Peyer's patch (tissue), 4 donors: ENCODE data around the gene DDX4. TPM values are rescaled to one million over a fixed set of nuclear protein-coding genes. Genes with fewer than 3 reads are reported as not detected.
"Not testable (repeated sequence)": the region's sequence is repeated elsewhere in the genome, so short reads cannot be mapped to it uniquely, and the experiment has no call there.

Source experiments
- DNase-seq, 3 donors: peaks; one replicate each; pipeline ENCODE4 v3.0.0-alpha.2; 2017 to 2019
- H3K27ac ChIP-seq, 4 donors: fragments of 200-600 bp; sonication (generic); one replicate each; pipeline ENCODE4 v1.5.1; 2016 to 2019
- H3K27me3 ChIP-seq, 2 donors: fragments of 200-600 bp; sonication (generic); one replicate each; pipeline ENCODE4 v1.5.1; 2019
- H3K36me3 ChIP-seq, 3 donors: fragments of 200-600 bp; sonication (generic); one replicate each; pipeline ENCODE4 v1.5.1; 2016 to 2019
- H3K4me1 ChIP-seq, 4 donors: fragments of 200-600 bp; sonication (generic); one replicate each; pipeline ENCODE4 v1.5.1; 2016 to 2019
- H3K4me3 ChIP-seq, 4 donors: fragments of 200-600 bp; sonication (generic); 1 replicate in 3 of 4; 2 replicates in 1 of 4; pipeline ENCODE4 v1.5.1; 2016 to 2019; ENCODE audit warnings: mild to moderate bottlenecking in 1 of 4
- H3K9me3 ChIP-seq, 4 donors: fragments of 200-600 bp; sonication (generic); one replicate each; pipeline ENCODE4 v1.5.1; 2016 to 2019; ENCODE audit warnings: mild to moderate bottlenecking in 1 of 4
- CTCF ChIP-seq, 6 experiments: fragments of 450-650 bp in 4 of 6; fragments of 200-600 bp in 2 of 6; sonication (generic) in 1 of 6; IDR thresholded peaks; one replicate each; pipeline ENCODE4 v1.5.1; 2017 to 2019; ENCODE audit warnings: antibody characterized with exemption in 6 of 6, mild to moderate bottlenecking in 3 of 6, moderate library complexity in 1 of 6
- POLR2A ChIP-seq, 2 donors: fragments of 450-650 bp; IDR thresholded peaks; one replicate each; pipeline ENCODE4 v1.5.1; 2017; ENCODE audit warnings: antibody characterized with exemption in 2 of 2, mild to moderate bottlenecking in 2 of 2, moderate library complexity in 2 of 2
- total RNA-seq, 4 donors: library from RNA; depleted of rRNA; stranded (reverse); fragments of >200 nt; gene quantifications; one replicate each; pipeline ENCODE4 v1.1.0, GENCODE V29; 2016

DDX4 gene
- total RNA-seq, 4 donors from 2014 or later: not detected

- no peaks in the 10 kb centered on the region for H3K27me3 ChIP-seq
- no peaks in the 10 kb centered on the region for H3K4me1 ChIP-seq
- no peak overlapping the region for H3K27ac ChIP-seq
- no peaks in the 10 kb centered on the region for H3K9me3 ChIP-seq
- no peaks in the 10 kb centered on the region for H3K36me3 ChIP-seq
- TF ChIP-seq CTCF (IDR thresholded peaks at IDR 0.05) (no peak), POLR2A (IDR thresholded peaks at IDR 0.05) (no peak)
- no peak overlapping the region for H3K4me3 ChIP-seq
- DNase-seq: no peak
Observed at GRCh38 chr5:55750499-55750898, 12.6 kb downstream of the DDX4 start.

- Histone ChIP-seq H3K4me1 (no peaks in the 10 kb centered on the region), H3K4me3 (no peak overlapping the region), H3K27me3 (no peaks in the 10 kb centered on the region), H3K36me3 (no peaks in the 10 kb centered on the region), H3K27ac (no peak overlapping the region), H3K9me3 (no peaks in the 10 kb centered on the region)
- DNase-seq: no peak
- no peak for TF ChIP-seq CTCF (IDR thresholded peaks at IDR 0.05)
- TF ChIP-seq POLR2A (IDR thresholded peaks at IDR 0.05): no peak
Observed at GRCh38 chr5:55758231-55758630, 20.4 kb downstream of the DDX4 start.

GRCh38 chr5:55758714-55759113 lies 20.9 kb downstream of the DDX4 start:
- Histone ChIP-seq H3K36me3 (no peaks in the 10 kb centered on the region), H3K27me3 (no peaks in the 10 kb centered on the region), H3K9me3 (no peaks in the 10 kb centered on the region), H3K4me3 (no peak overlapping the region), H3K27ac (no peak overlapping the region), H3K4me1 (no peaks in the 10 kb centered on the region)
- no peak for TF ChIP-seq POLR2A (IDR thresholded peaks at IDR 0.05)
- no peak for TF ChIP-seq CTCF (IDR thresholded peaks at IDR 0.05)
- DNase-seq: no peak

GRCh38 chr5:55761721-55762120 lies 23.9 kb downstream of the DDX4 start:
- not testable (repeated sequence) for H3K4me1 ChIP-seq, H3K9me3 ChIP-seq, H3K27ac ChIP-seq, H3K36me3 ChIP-seq, H3K4me3 ChIP-seq, DNase-seq, H3K27me3 ChIP-seq

- TF ChIP-seq CTCF (IDR thresholded peaks at IDR 0.05): no peak
- Histone ChIP-seq H3K27ac (no peak overlapping the region), H3K36me3 (no peaks in the 10 kb centered on the region), H3K27me3 (no peaks in the 10 kb centered on the region), H3K4me3 (no peak overlapping the region), H3K9me3 (no peaks in the 10 kb centered on the region), H3K4me1 (no peaks in the 10 kb centered on the region)
- no peak for DNase-seq
Observed at GRCh38 chr5:55763746-55764420, 26.0 kb downstream of the DDX4 start.

GRCh38 chr5:55768279-55768678 lies 30.4 kb downstream of the DDX4 start:
- no peaks in the 10 kb centered on the region for H3K9me3 ChIP-seq
- no peak overlapping the region for H3K27ac ChIP-seq
- H3K36me3 ChIP-seq: no peaks in the 10 kb centered on the region
- H3K4me3 ChIP-seq: no peak overlapping the region
- no peaks in the 10 kb centered on the region for H3K4me1 ChIP-seq
- no peaks in the 10 kb centered on the region for H3K27me3 ChIP-seq
- DNase-seq: no peak
- no peak for TF ChIP-seq CTCF (IDR thresholded peaks at IDR 0.05)
- TF ChIP-seq POLR2A (IDR thresholded peaks at IDR 0.05): no peak
